ENCODE measurements around the gene CSH1.

CSH1 gene

GRCh38 chr17:63855185-63855584 lies 41.2 kb downstream of the CSH1 start:
- ATAC-seq (ENCODE audit: insufficient read depth, low read depth) (no peak), DNase-seq (no peak)
- no peak overlapping the region for H3K9ac ChIP-seq (ENCODE audit: low read depth, low read length)

DNA sequence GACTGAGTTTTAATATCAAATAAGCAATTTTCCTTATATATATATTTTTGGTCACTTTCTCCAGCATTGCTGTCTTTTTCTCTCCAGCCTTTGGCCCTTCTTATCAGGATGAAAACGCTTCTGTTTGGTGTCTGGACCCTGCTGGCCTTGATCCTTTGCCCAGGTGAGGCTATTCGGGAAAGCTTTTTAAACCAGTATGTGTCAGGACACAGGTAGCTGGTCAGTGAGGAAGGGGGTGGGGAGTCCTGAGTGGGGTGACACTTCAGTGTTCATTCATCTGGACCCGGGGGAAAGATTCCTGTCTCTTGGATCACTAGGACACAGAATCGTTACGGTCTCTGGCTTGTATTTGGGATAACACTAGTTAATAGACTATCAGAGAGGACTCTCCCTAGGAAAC lies 41.7 kb downstream of the CSH1 start:
- Histone ChIP-seq H3K36me3 (ENCODE audit: insufficient read depth, low read length) (no peaks in the 10 kb centered on the region), H3K27me3 (ENCODE audit: insufficient read depth, low read length, poor library complexity) (peaks cover 3% of the 10 kb centered on the region), H3K9ac (ENCODE audit: low read depth, low read length) (no peak overlapping the region), H3K9me3 (ENCODE audit: insufficient read depth, low read length, severe bottlenecking) (no peaks in the 10 kb centered on the region), H3K27ac (ENCODE audit: low read length) (no peak overlapping the region), H3K79me2 (ENCODE audit: insufficient read depth, low read length) (no peaks in the 10 kb centered on the region), H3K4me2 (ENCODE audit: insufficient read depth, low read length) (no peak overlapping the region), H3K4me3 (ENCODE audit: low read depth in 1 of 2, low read length in 2 of 2) (no peak overlapping the region), H2AFZ (ENCODE audit: low read depth, low read length) (no peak overlapping the region), H3K4me1 (ENCODE audit: insufficient read depth, low read length) (no peaks in the 10 kb centered on the region), H4K20me1 (ENCODE audit: insufficient read depth, low read length) (no peaks in the 10 kb centered on the region)
- TF ChIP-seq EZH2 (IDR thresholded peaks at IDR 0.05; ENCODE audit: borderline replicate concordance, low read depth, low read length, severe bottlenecking) (no peak), CTCF (IDR thresholded peaks at IDR 0.05; ENCODE audit: borderline replicate concordance, extremely low read depth, low read length, poor library complexity, severe bottlenecking) (no peak)
- DNase-seq (no peak), ATAC-seq (ENCODE audit: insufficient read depth, low read depth) (no peak)

More at GRCh38 chr17:63855185-63855584, 41.2 kb downstream of the CSH1 start:
- Histone ChIP-seq H3K27me3 (ENCODE audit: insufficient read depth, low read length, poor library complexity) (peaks cover 5% of the 10 kb centered on the region), H3K36me3 (ENCODE audit: insufficient read depth, low read length) (no peaks in the 10 kb centered on the region), H3K79me2 (ENCODE audit: insufficient read depth, low read length) (no peaks in the 10 kb centered on the region), H3K9me3 (ENCODE audit: insufficient read depth, low read length, severe bottlenecking) (no peaks in the 10 kb centered on the region), H3K4me3 (ENCODE audit: low read depth in 1 of 2, low read length in 2 of 2) (no peak overlapping the region), H3K27ac (ENCODE audit: low read length) (no peak overlapping the region), H2AFZ (ENCODE audit: low read depth, low read length) (no peak overlapping the region), H3K4me1 (ENCODE audit: insufficient read depth, low read length) (no peaks in the 10 kb centered on the region), H3K4me2 (ENCODE audit: insufficient read depth, low read length) (no peak overlapping the region), H4K20me1 (ENCODE audit: insufficient read depth, low read length) (no peaks in the 10 kb centered on the region)
- TF ChIP-seq EZH2 (IDR thresholded peaks at IDR 0.05; ENCODE audit: borderline replicate concordance, low read depth, low read length, severe bottlenecking), result no peak
- TF ChIP-seq CTCF (IDR thresholded peaks at IDR 0.05; ENCODE audit: borderline replicate concordance, extremely low read depth, low read length, poor library complexity, severe bottlenecking), result no peak

- no peak for DNase-seq
- H3K4me1 ChIP-seq (ENCODE audit: insufficient read depth, low read length), result no peaks in the 10 kb centered on the region
- no peak overlapping the region for H2AFZ ChIP-seq (ENCODE audit: low read depth, low read length)
- no peak overlapping the region for H3K9ac ChIP-seq (ENCODE audit: low read depth, low read length)
- H3K9me3 ChIP-seq (ENCODE audit: insufficient read depth, low read length, severe bottlenecking), result no peaks in the 10 kb centered on the region
- H4K20me1 ChIP-seq (ENCODE audit: insufficient read depth, low read length), result no peaks in the 10 kb centered on the region
- TF ChIP-seq EZH2 (IDR thresholded peaks at IDR 0.05; ENCODE audit: borderline replicate concordance, low read depth, low read length, severe bottlenecking) (no peak), CTCF (IDR thresholded peaks at IDR 0.05; ENCODE audit: borderline replicate concordance, extremely low read depth, low read length, poor library complexity, severe bottlenecking) (no peak)
- H3K4me3 ChIP-seq (ENCODE audit: low read depth in 1 of 2, low read length in 2 of 2), result no peak overlapping the region
- peaks cover 3% of the 10 kb centered on the region for H3K27me3 ChIP-seq (ENCODE audit: insufficient read depth, low read length, poor library complexity)
- no peaks in the 10 kb centered on the region for H3K36me3 ChIP-seq (ENCODE audit: insufficient read depth, low read length)
- H3K4me2 ChIP-seq (ENCODE audit: insufficient read depth, low read length), result no peak overlapping the region
- no peak overlapping the region for H3K27ac ChIP-seq (ENCODE audit: low read length)
- no peaks in the 10 kb centered on the region for H3K79me2 ChIP-seq (ENCODE audit: insufficient read depth, low read length)
- no peak for ATAC-seq (ENCODE audit: insufficient read depth, low read depth)
Measured at GRCh38 chr17:63853260-63853659, 43.1 kb downstream of the CSH1 start.

- no peaks in the 10 kb centered on the region for H3K4me1 ChIP-seq (ENCODE audit: insufficient read depth, low read length)
Measured at GRCh38 chr17:63850401-63850800, 46.0 kb downstream of the CSH1 start.

More at GRCh38 chr17:63850401-63850800, 46.0 kb downstream of the CSH1 start:
- DNase-seq (no peak), ATAC-seq (ENCODE audit: insufficient read depth, low read depth) (no peak)
- Histone ChIP-seq H2AFZ (ENCODE audit: low read depth, low read length) (no peak overlapping the region), H3K4me2 (ENCODE audit: insufficient read depth, low read length) (no peak overlapping the region), H3K9me3 (ENCODE audit: insufficient read depth, low read length, severe bottlenecking) (no peaks in the 10 kb centered on the region), H3K79me2 (ENCODE audit: insufficient read depth, low read length) (no peaks in the 10 kb centered on the region), H3K27me3 (ENCODE audit: insufficient read depth, low read length, poor library complexity) (peaks cover 3% of the 10 kb centered on the region), H4K20me1 (ENCODE audit: insufficient read depth, low read length) (no peaks in the 10 kb centered on the region), H3K27ac (ENCODE audit: low read length) (no peak overlapping the region), H3K4me3 (ENCODE audit: low read depth in 1 of 2, low read length in 2 of 2) (no peak overlapping the region), H3K36me3 (ENCODE audit: insufficient read depth, low read length) (no peaks in the 10 kb centered on the region), H3K9ac (ENCODE audit: low read depth, low read length) (no peak overlapping the region)
- no peak for TF ChIP-seq CTCF (IDR thresholded peaks at IDR 0.05; ENCODE audit: borderline replicate concordance, extremely low read depth, low read length, poor library complexity, severe bottlenecking)
- TF ChIP-seq EZH2 (IDR thresholded peaks at IDR 0.05; ENCODE audit: borderline replicate concordance, low read depth, low read length, severe bottlenecking), result no peak

Data from DND-41 (cell line).